Measurements from ENCODE around the gene LGSN.
"Not testable (repeated sequence)": the region's sequence is repeated elsewhere in the genome, so short reads cannot be mapped to it uniquely, and the experiment has no call there.

LGSN gene

DNA sequence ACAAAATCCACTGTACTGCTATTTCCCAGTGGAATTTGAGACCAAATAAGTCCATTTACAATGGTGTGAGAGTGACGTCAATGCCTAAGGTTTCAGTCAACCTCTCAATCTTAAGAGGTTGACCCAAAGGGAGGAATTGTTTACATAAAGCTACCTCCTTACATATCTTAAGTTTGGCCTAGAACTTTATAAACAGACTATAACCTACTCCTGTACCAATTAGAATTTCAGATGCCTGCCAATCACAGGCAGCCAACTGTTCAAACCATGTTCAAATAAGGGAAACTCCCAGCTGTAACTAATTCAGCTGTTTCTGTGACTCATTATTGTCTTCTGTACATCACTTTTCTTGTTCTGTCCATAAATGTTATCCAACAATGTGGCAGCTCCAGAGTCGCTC, 14.5 kb downstream of the LGSN start:
- DNase-seq: no peak

DNA sequence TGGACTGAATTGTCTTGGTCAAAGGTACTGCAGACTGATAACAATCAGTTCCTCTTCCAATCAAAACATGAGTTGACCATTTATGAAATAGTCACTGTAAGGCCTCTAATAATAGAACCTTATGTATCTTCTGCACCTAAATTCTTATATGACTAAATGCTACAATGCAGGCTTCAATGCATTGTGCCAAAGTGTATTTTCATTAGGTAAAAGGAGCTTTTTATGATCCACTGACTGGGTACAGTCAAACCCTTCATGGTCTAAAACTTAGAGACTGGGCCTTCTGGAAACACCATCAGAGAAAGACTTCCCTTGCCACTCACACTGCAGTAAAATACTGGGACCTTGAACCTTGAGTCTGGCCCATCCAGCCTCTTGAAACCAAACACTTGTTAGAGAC, 16.3 kb downstream of the LGSN start:
- no peak for DNase-seq

DNA sequence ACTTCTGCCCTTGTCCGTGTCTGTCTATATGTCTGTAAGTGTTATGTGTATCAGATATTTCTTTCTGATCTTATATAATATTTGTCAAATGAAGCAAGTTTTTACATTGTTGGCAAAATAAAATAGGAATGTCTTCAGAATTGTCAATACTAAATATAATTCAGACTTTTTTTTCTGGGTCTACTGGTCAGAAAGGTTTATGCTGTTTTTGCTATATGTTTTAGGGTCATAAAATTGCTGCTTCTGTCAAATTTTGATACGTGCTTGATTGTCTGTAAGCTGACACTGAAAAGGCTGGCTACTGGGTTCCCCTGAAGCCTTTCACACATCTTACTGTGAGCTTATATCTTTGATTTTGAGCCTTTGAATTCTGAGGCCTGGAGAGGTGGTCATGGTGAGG, 20.1 kb downstream of the LGSN start:
- no peak for DNase-seq

DNA sequence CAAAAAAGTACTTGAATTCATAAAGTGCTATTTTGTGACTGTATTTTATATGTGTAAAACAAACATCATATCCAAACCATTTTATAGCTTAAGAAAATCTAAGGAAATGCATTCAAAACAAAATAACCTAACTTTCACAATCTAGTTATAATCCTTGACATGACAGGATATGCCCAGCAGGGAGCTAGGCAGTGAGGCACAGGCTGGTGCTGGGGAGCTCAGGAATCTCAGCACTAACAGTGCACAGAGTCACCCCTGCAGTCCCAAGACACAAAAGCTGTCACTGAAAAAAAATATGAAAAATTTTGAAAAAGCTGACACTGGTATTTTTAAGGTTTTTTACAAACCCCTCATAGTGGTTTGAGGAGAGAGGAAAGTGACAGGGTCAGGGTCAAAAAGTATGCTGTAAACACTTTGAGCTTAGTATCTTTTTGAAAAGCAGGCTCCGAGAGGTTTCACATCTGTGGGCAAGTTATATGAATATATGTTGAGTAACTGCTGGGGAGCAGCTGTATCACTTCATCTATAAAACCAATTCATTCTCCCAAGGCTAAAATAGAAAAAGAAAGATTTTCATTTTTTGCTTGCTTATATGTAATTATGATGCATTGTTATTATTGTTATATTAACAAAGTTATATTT, 24.1 kb downstream of the LGSN start:
- no peak for DNase-seq

DNA sequence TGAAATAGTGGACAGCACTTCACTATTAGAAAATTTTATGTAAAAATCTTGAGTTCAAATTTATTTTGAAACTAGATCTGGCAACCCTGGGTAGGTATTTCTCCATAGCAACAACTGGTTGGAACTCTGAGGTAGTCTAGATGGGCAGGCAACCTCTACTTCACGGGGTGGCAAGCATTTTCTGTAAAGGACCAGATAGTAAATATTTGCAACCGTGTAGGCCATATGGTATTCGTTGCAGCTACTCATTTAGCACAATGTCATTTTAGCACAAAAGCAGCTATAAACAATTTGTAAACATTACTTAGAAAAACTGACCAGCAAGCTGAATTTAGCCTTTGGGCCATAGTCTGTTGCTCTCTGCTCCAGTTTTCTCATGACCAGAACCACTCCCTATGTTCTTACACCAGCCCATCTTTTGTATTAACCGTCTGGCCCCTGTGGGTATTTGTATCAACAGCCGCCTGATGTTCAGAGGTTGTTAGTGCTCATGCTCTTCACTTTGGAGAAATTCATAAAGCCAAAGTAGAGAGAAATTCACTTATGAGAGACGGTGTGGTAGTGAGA, 29.2 kb downstream of the LGSN start:
- DNase-seq: no peak

DNA sequence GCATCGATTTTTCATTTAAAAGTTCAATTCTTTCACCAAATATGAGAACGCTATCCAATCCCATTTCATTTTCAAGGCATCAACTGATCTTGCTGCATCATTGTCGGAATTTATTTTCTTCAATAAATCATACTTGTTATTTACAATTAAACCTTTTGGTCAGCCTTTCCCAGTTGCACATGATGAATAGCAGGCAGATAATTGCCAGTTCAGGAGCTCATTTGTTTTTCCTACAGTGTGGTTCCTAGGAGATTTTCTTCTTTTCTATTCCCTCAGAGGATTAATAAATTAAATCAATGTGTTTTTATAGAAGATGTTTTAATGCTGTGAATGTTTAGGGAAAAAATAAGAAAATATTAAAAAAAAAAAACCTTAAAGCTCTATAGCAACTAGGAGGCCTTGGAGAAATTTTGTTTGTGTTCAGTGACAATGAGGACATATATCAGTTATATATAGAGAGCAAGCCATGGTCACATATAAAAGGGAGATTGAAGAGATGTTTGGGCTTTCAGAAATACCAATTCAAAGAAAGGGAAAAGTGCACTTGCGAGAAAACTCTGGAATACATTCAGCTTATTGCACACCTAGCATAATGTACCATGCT, 30.4 kb downstream of the LGSN start:
- DNase-seq: no peak

DNA sequence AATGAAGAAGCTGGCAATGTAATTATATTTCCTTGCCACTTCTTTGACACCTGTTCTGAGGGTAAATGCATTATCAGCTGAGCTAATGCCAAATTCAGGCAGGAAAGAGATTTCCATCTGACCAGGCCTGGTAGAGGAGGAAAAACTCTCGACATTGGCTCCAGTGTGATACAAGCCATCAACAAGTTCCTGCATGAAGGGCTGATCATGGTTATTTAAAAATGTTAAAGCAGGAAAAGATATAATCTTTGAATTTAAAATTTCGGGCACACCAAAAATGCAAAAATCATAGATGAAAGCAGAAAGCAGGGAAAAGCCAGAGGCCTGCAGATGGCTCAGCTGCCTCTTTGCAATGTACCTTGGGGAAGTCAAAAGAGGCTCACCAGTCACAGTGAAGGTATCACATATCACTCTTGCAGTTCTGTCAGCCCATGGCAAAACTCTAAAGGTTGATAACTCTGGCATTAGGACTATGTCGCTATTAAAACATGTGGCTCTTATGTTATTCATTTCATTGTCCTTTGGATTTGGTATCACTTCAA, 39.1 kb downstream of the LGSN start:
- DNase-seq: no peak

DNA sequence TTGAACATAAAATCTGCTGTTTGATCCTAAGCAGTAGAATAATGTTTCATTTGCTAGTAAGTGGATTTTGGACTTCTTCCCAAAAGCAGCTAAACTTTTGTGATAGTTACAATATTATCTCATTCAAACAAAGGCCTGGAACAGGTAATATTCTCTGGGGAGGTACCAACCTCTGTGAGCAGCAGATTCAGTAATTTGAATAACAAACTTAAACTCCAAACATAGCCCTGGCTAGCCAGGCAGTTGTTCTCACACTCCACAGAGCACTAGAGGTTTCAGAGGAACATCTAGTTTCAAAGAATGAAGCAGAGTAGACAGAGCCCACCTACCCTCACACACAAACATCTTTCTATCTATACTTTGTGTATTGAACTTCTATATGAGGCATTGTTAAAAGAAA, 40.9 kb downstream of the LGSN start:
- DNase-seq: no peak

DNA sequence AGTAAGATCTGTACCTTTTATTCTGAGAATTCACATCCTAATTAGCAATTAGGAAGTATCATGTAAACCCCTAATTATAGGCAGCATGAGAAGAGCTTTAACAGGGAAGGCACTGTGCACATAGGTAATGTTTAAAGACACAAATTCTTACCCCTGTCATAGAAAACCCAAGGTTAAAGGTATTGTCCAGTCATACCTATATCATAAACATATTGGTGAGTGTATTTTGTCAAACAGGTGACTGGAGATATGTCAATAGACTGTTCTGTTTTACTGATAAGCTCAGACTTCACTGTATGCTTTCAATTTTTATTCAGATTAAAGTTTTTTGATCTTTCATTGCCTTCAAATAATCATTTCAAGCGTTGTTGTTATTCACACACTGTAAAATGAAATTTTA, 43.8 kb downstream of the LGSN start:
- no peak for DNase-seq

DNA sequence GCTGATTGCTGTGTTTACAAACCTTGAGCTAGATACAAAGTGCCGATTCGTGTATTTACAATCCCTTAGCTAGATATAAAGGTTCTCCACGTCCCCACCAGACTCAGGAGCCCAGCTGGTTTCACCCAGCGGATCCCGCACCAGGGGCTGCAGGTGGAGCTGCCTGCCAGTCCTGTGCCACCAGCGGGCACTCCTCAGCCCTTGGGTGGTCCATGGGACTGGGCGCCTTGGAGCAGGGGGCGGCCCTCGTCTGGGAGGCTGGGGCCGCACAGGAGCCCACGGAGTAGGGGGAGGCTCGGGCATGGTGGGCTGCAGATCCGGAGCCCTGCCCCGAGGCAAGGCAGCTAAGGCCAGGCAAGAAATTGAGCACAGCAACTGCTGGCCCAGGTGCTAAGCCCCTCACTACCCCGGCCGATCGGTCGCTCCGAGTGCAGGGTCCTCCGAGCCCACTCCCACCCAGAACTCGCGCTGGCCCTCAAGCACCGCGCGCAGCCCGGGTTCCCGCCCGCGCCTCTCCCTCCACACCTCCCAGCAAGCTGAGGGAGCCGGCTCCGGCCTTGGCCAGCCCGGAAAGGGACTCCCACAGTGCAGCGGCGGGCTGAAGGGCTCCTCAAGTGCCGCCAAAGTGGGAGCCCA, 44.9 kb downstream of the LGSN start:
- DNase-seq: not testable (repeated sequence)

DNA sequence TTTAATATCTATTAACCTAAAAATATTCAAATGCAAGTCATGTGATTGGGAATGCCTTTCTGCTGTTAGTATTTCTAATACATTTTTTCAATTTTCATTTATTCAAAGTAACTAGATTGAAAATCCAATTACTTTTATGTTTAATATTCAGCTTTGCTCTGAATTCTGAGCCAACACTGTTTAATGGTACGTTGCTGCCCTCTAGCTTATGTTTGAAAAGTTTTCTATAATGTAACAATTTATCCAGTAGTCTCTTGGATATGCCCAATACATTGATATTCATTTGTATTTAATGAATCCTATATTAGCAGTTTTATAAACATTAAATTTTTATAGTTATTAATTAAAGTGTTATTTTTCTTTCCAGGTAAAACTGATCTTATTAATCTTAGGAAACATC, 47.4 kb downstream of the LGSN start:
- DNase-seq: no peak

DNA sequence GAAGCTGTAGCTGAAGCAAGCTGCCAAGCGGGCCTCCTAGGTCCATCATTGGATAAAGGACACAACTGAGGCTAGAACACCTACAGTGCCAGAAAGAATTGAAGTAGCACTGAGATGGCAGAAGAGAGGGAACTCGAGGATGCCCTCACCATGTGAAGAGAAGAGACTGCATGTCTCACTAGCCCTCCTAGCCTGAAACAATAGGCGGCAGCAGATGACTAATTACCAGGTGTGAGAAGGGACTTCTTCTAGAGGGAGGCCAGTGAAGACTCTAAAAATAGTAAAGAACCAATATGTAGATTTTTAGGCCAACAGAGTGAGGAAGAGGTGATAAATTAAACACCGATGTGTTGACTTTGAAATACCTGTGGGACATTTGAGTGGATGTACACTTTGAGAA, 50.3 kb downstream of the LGSN start:
- no peak for DNase-seq

DNA sequence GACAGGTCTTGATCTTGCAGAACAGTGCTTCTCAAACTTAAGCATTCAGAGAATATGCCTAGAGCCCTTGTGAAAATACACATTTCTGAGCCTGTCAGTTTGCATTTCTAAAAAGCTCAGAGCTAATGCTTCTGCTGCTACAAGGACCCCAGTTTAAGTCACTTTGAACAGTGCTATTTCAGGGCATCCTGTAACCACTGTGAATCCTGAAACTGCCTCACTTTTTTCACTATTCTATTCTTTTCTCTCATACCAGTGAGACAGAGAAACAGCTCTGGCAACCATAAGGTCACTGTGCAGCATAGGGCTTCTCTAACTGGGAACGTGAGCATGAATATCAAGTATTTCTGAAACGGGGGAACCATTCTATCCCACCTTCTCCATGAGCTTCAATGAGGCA, 51.2 kb downstream of the LGSN start:
- DNase-seq: no peak

DNA sequence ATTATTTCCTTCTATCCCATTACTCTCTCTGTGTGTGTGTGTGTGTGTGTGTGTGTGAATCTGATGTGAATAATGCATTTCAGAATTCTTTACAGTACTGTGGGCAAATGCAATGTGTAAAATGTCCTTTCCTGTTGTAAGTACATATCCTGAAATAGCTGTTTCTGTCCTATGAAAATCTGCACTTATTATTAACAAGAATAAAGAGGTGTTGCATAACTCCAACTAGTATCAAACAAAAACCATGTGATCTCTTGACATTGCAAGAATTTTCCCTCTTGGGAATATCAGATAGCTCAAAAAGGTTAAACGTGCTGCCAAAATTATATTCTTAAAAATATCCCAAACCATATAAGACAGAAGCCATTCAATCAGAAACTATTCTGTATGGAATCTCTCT, 52.0 kb downstream of the LGSN start:
- DNase-seq: no peak

DNA sequence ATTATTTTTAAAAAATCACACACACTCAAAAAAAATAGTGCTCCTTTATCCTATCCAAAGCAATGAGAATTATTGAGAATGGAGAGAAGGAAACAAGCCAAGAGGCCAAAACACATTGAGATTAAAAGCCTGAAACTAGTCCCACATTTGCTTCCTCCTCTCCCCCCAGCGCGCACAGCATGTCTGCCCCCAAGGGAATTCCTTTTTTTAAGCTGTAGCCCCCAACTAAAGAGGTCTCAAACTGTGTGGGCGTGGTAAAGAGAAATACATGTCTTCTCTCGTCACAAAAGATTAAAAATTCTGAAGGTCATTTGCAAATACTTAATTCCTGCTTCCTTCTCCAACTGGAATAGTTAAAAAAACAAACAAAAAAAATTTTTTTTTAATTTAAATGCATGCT, 52.7 kb downstream of the LGSN start:
- no peak for DNase-seq

DNA sequence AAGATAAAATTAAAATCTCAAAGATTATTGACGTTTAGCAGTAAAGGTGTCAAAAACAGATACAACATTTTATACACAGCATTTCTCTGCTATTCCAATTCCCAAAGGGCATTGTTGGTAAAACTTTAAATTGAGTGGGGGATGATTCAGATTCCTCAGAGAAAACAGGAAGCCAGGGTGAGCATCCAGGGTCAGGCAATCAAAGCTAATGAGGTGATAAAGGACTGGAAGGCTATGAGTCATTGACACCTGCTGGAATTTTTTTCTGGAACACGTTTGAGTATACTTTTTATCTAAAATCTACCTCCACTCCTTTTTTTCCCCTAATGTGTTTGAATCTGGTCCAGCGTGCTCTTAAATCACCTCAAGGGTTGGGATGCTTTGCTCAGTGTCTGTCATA, 56.3 kb downstream of the LGSN start:
- no peak for DNase-seq

DNA sequence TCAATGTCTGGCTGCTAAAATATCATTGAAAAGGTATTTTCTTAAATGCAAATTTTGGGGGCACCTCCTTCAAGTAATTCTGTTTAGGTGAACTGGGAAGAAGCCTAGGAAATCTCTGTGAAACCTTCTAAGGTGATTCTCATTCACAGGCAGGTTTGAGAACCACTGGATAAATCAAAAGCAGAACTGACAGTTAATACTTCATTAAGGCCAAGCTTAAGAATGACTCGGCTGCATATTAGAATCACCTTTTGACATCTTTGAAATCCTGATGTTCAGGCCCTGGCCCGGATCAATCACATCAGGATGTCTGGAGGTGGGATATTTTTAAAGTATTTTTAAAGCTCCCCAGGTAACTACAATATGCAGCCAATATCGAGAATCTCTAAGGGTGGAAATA, 58.0 kb downstream of the LGSN start:
- DNase-seq: no peak

DNA sequence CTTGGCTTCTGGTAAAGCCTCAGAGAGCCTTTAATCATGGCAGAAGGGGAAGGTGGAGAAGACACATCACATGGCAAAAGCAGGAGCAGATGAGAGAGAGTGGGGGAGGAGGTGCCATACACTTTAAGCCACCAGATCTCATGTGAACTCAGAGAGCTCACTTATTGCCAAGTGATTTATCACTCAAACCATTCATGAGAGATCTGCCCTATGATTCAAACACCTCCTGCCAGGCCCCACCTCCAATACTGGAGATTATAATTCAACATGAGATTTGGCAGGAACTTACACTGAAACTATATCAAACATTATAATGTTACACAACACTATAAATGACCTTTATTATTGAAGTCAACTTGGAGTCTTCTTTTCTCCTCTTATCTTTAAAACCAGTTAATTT, 60.6 kb downstream of the LGSN start:
- DNase-seq: no peak

DNA sequence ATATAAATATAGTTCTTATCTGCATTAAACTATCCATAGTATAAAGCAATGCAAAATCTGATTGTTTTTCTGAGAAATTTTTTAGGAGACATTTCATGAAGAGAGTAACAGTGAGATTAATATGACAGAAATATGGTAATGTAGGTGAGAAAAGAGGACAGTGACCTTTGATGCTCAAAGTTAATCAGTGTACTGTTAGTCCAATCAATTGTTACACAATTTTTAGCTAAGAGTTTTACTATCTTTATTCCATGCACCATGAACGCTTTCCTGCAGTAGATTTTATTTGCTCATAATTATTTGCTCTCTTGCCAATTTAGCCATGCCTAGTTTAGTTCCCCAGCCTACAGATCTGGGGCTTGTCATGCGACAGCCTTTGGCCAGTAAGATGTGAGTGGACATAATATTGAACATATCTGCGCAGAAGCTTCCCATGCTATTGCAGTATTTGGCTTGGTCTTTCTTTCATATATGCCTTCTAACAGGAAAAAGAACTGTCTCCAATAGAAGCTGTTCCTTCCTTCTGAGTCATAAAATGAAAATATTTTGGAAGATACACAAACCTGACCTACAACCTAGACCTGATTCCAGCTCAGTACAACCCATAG, 69.8 kb downstream of the LGSN start:
- no peak for DNase-seq

DNA sequence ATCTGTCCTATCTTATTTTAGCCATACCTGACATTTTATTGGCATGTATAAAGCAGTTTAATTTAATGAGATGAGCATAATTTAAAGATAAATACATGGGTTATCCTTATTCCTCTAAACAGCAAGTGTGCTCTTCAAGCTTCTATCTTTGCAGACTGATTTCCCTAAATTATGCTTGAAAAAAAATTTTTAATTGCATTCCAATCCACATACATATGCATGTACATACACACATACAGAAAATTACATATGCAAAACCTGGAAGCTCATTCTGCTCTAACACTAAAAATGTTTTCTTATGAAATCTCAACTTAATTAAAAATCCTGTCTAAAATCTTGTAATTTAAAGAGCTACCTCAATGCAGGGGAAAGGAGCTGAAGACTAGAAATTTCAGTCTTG, 73.2 kb downstream of the LGSN start:
- no peak for DNase-seq

DNA sequence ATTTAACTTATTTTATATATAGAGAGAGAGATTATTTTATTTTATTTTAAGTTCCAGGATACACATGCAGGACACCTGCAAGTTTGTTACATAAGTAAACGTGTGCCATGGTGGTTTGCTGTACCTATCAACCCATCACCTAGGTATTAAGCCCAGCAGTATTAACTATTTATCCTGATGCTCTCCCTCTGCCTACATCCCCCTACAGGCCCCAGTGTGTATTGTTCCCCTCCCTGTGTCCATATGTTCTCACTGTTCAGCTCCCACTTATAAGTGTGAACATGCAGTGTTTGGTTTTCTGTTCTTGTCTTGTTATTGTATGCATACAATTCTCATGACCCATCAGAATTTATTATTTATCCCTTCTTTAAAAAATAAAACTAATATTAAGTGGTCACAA, 73.9 kb downstream of the LGSN start:
- DNase-seq: no peak

DNA sequence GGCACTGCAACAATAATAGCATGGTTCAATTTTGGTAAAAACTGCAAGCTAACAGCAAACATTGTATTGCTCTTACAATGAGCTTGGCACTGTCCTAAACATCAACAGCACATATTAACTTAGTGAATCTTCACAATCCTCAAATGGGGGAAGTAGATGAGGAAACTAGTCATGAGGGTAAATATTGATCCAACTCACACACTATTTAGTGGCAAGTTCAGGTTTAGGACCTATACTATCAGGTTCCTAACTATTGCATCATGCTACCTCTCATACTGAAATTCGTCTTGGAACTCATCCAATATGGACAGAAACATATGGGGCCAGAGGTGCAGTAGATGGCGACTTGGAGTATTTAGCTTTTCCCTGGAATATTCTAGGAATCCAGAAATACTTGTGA, 74.4 kb downstream of the LGSN start:
- DNase-seq: no peak

DNA sequence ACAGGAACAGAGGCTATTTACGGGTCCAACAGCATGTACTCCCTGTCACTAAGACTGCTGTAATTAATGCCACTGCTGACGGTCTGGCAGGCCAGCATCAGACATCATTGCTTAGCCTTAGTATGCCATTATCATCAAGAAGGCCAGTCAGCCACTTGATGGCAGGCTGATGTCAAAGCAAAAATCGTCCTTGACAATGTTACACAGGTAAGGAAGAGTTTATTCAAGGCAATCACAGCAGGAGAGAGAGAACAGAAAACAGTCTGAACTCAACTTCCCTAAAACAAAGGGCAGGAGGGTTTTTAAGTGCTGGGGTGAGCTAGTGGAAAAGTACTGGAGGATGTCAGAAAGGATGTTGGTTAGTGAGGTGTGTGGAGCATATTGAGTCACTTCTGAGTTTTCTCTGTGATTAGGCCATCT, 83.4 kb downstream of the LGSN start:
- no peak for DNase-seq

DNA sequence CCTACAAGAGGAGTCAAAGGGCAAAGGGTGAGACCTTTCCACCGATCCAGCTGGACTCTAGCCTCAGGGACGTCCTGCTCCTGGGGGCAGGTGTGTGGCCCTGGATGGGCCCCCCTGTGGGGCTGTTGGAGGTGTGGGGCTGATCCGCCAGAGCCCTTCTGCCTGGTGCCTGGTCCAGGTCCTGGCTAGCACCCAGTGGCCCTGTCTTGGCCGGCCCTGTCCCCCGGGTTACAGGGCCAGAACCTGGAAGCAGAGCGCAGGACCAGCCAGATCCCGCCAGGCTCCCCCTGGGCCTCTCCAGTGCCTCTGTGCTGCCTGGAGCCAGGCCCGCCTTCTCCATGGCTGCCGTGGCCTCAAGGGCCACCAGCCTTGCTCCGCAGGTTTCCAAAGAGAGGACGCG, 89.3 kb downstream of the LGSN start:
- not testable (repeated sequence) for DNase-seq
